GM21737 (cell line): ENCODE data around the gene PLEKHA7.

Experiments
- ATAC-seq: cut with Tn5 transposase; IDR thresholded peaks from one replicate; pipeline ENCODE4 v1.9.1; 2021; ENCODE audit warnings: mild to moderate bottlenecking, moderate library complexity; ENCODE audit not compliant: unreplicated experiment

PLEKHA7 gene

DNA sequence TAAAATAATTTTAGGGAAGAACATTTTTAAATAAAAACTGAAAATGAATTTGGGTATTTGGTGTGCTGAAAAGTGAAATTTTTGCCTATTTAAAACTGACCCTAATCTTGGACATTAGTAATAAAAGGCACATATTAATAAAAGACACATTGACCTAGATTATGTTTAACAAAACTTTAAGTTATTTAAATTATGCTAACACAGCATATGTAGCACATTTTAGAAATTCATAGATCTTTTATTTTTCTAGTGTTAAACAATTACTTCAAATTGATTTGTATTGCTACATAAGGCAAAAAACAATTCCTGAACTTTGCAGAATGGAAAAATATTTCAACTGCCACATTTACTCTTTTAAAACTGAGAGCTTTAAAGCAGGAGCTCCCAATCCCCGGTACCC is 265.1 kb downstream of the PLEKHA7 start:
- ATAC-seq: no peak

- no peak for ATAC-seq
These were observed 268.1 kb downstream of the PLEKHA7 start for GRCh38 chr11:16745950-16746605.

- no peak for ATAC-seq
These were observed 270.0 kb downstream of the PLEKHA7 start for GRCh38 chr11:16744128-16744725.

GRCh38 chr11:16743478-16743877 is 270.7 kb downstream of the PLEKHA7 start:
- ATAC-seq: no peak

- no peak for ATAC-seq
These were observed 272.7 kb downstream of the PLEKHA7 start for GRCh38 chr11:16741473-16741872.

GRCh38 chr11:16738947-16739815 is 275.0 kb downstream of the PLEKHA7 start:
- no peak for ATAC-seq

GRCh38 chr11:16738193-16738946 is 275.8 kb downstream of the PLEKHA7 start, which contains the start of gene C11orf58:
Gene C11orf58, plus strand, starts transcription at chr11:16738647. Its CDS starts 132 bp downstream, at chr11:16738779.
- peak; percentile 99 for ATAC-seq

- ATAC-seq: peak; percentile 4
These were observed 276.4 kb downstream of the PLEKHA7 start for GRCh38 chr11:16737818-16738192.
